ENCODE measurements around the gene PPP2R2C.

Gene PPP2R2C

DNA sequence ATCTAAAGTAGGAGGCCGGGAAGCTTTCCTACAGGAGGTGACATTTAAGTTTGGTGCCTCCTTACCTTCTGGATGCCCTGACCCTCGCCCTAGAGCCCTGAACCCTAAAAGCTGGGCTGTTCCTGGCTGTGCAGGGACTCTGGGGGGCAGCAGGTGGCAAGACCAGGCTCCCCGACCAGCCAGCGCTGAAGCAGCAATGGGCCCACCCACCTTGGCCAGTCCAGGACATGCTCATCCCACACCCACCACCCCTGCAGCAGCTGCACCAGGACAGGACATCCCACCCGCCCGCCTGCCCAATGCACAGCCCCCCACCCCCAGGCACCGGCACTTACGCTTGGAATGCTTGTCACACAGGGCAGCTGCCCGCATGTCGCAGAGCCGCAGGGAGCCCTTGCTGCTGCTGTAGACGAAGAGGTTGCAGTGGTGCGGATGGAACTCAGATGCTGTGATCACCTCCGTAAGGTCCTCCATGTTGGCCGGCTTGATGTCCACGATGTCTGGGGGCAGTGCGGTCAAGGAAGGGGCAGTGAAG lies 124.8 kb downstream of the PPP2R2C start:
- no peak overlapping the region for H3K4me3 ChIP-seq (ENCODE audit: low read length)
- no peak overlapping the region for H3K27ac ChIP-seq (ENCODE audit: low read length)
- H3K27me3 ChIP-seq (ENCODE audit: insufficient read depth, low read length), result no peaks in the 10 kb centered on the region
- no peak overlapping the region for H3K9ac ChIP-seq (ENCODE audit: low read depth, low read length)
- no peaks in the 10 kb centered on the region for H3K36me3 ChIP-seq (ENCODE audit: insufficient read depth, low read depth, low read length)
- H3K4me1 ChIP-seq (ENCODE audit: insufficient read depth, low read length), result no peaks in the 10 kb centered on the region
- H3K9me3 ChIP-seq (ENCODE audit: insufficient read depth, low read depth, low read length), result no peaks in the 10 kb centered on the region

DNA sequence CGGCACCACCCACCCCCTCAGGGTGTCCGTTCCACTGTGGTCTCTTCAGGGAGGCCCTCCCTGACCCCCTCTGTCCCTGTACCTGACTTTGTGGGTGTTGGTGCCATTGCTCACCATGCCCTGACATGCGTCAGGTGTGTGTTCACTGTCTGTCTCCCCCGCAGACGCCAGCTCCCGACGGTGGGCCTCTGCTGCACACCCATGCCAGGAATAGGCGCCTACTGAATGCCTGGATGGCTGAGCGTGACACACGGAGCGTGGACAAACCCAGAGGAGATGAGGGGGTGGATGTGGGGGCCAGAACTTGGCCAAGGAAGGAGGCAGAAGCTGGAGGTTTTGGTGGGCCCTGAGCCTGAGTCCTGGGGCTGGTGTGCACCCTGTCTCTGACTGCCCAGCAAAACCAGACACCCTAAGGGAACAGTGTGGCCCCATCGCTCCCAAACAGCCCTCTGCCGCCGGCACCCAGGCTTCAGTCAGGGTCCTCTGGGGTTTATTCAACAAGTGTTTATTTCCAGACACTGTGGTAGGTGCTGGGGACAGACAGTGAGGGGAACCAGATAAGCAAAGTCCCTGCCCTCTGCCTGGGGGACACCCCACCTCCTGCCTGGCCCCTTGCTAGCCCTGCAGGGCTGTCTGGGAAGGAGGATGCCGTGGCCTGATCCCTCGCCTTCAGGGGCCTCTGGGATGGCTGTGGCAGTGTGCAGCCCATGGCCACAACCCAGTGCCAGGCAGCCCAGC lies 125.9 kb downstream of the PPP2R2C start:
- Histone ChIP-seq H3K4me3 (ENCODE audit: low read length) (no peak overlapping the region), H3K9ac (ENCODE audit: low read depth, low read length) (no peak overlapping the region), H3K36me3 (ENCODE audit: insufficient read depth, low read depth, low read length) (no peaks in the 10 kb centered on the region), H3K9me3 (ENCODE audit: insufficient read depth, low read depth, low read length) (no peaks in the 10 kb centered on the region), H3K27ac (ENCODE audit: low read length) (no peak overlapping the region), H3K4me1 (ENCODE audit: insufficient read depth, low read length) (no peaks in the 10 kb centered on the region), H3K27me3 (ENCODE audit: insufficient read depth, low read length) (no peaks in the 10 kb centered on the region)

DNA sequence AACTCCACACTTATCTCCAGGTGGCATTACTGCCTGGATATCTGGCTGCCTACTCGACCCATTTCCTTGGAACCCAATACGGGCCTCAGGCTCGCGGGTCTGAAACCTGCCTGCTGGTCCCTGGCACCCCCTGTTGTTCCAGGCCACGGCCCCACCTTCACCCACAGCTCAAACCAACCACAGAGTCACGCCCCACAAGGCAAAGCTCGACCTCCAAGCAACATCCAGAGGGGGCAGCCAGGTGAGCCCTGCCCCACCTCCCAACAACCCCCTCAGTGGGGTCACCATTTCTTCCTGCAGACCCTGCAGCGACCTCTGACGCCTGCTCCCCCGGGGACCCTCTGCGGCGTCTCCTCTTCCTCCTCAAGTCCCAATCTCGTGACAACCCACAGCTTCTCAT lies 126.5 kb downstream of the PPP2R2C start:
- H3K9me3 ChIP-seq (ENCODE audit: insufficient read depth, low read depth, low read length), result no peaks in the 10 kb centered on the region
- H3K27ac ChIP-seq (ENCODE audit: low read length), result no peak overlapping the region
- H3K4me3 ChIP-seq (ENCODE audit: low read length), result no peak overlapping the region
- no peak overlapping the region for H3K9ac ChIP-seq (ENCODE audit: low read depth, low read length)
- H3K4me1 ChIP-seq (ENCODE audit: insufficient read depth, low read length), result no peaks in the 10 kb centered on the region
- H3K27me3 ChIP-seq (ENCODE audit: insufficient read depth, low read length), result no peaks in the 10 kb centered on the region
- H3K36me3 ChIP-seq (ENCODE audit: insufficient read depth, low read depth, low read length), result no peaks in the 10 kb centered on the region

DNA sequence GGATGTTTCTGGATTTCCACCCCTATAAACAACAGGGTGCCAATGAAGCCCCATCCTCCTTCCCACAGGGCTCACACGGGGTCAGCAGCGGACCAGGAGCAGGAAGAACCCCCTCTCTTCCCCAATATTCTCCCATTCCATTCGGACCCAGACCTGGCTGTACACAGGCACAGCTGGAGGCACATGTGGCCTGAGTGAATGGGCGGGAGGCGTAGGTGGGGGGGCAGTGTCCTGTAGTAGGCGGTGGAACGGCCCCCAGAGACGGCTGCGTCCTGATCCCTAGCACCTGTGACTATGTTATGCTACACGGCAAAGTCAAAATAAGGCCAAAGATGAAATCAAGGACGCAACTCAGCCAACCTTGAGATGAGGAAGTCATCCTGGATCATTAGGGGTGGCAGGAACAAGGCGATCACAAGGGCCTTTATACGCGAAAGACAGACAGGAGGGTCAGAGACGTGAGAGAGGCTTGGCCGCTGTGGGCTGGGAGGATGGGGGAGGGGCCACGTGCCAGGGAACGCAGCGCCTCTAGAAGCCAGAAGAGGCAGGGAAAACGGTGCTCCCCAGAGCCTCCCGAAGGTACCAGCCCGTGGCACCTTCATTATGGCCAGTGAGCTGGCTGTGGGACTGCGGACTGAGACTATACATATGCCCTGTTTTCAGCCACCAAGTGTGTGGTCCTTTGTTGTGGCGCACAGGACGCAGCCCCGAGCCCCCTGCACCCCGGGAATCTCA lies 127.2 kb downstream of the PPP2R2C start:
- no peaks in the 10 kb centered on the region for H3K36me3 ChIP-seq (ENCODE audit: insufficient read depth, low read depth, low read length)
- H3K9ac ChIP-seq (ENCODE audit: low read depth, low read length), result no peak overlapping the region
- no peak overlapping the region for H3K27ac ChIP-seq (ENCODE audit: low read length)
- H3K4me3 ChIP-seq (ENCODE audit: low read length), result no peak overlapping the region
- no peaks in the 10 kb centered on the region for H3K9me3 ChIP-seq (ENCODE audit: insufficient read depth, low read depth, low read length)
- H3K4me1 ChIP-seq (ENCODE audit: insufficient read depth, low read length), result no peaks in the 10 kb centered on the region
- H3K27me3 ChIP-seq (ENCODE audit: insufficient read depth, low read length), result no peaks in the 10 kb centered on the region

DNA sequence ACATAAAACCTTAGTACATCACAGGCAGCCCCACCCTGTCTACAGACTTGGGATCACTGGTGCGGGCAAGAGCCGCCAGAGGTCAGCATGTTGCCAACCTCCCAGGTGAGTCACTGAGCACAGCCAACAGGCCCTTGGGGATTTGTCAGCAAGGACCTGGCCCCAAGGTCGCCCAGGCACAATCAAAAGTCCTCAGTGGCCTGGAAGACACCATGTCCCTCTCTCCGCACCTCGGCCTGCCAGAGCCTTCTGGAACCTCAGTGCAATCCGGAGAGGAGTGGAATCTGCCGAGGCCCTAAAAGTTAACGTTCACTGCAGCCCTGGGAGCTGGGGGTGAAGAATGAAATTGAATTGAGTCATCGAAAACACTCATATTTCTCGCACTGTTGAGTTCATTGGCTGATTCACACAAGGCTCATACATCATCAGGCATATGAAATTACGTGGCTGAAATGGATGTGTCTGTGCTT lies 128.4 kb downstream of the PPP2R2C start:
- H3K4me1 ChIP-seq (ENCODE audit: insufficient read depth, low read length), result no peaks in the 10 kb centered on the region
- no peak overlapping the region for H3K9ac ChIP-seq (ENCODE audit: low read depth, low read length)
- H3K36me3 ChIP-seq (ENCODE audit: insufficient read depth, low read depth, low read length), result no peaks in the 10 kb centered on the region
- H3K27me3 ChIP-seq (ENCODE audit: insufficient read depth, low read length), result no peaks in the 10 kb centered on the region
- H3K9me3 ChIP-seq (ENCODE audit: insufficient read depth, low read depth, low read length), result no peaks in the 10 kb centered on the region
- H3K27ac ChIP-seq (ENCODE audit: low read length), result no peak overlapping the region
- H3K4me3 ChIP-seq (ENCODE audit: low read length), result no peak overlapping the region

DNA sequence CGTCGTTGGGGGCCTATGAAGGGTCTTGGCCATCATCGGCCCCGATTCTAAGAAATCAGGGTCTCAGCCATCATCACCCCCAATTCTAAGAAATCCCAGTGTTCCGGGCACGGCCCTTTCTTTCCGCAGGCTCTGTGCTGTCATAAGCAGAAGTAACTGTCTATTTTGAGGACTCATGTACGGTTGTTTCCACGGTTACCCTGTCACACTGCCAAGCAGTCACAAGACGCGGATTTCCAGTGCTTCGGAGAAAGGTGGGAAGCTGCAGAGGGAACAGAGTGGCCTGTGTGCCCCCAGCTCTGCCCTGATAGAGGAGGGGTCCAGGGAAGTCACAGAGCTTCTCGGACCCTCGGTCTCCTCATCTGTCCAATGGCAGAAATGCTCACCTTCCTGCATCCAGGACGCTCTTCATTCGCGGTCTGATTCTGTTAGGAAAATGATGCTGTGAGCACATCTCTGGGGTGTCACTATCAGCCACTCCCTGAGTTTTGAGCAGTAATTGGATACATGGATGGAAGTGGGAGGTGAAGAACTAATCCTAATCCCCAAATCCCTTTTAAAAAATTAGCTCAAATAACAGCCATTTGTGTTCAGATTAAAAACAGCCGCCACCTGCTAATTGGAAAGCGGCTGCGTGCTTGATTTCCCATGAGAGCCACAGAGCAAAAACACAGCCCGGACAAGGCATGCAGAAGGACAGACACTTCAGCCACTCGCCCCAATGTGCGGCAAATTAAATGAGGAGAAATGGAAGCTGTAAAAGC lies 129.7 kb downstream of the PPP2R2C start:
- H3K9me3 ChIP-seq (ENCODE audit: insufficient read depth, low read depth, low read length), result no peaks in the 10 kb centered on the region
- H3K36me3 ChIP-seq (ENCODE audit: insufficient read depth, low read depth, low read length), result no peaks in the 10 kb centered on the region
- H3K9ac ChIP-seq (ENCODE audit: low read depth, low read length), result no peak overlapping the region
- H3K4me1 ChIP-seq (ENCODE audit: insufficient read depth, low read length), result no peaks in the 10 kb centered on the region; the same call in 1 of the 2 replicates
- no peak overlapping the region for H3K27ac ChIP-seq (ENCODE audit: low read length)
- H3K27me3 ChIP-seq (ENCODE audit: insufficient read depth, low read length), result 0 out of 2 replicates have a peak, but pooled peaks cover 4% of the 10 kb centered on the region
- no peak overlapping the region for H3K4me3 ChIP-seq (ENCODE audit: low read length)

DNA sequence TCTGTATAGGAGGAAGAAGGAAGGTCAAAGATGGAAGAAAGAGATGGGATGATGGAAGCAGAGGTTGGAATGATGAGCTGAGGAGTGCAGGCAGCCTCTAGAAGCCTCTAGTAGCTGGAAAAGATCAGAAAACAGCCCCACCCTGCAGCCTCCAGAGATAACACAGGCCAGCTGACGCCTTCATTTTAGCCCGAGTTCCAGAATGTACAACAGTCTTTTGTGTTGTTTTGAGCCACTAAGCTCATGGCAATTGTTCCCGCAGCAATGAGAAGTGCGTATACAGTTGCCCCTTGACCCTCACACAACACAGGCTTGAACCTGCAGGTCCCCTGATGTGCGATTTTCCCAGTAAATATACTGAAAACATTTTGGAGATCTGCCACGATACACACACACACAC lies 130.7 kb downstream of the PPP2R2C start:
- Histone ChIP-seq H3K9me3 (ENCODE audit: insufficient read depth, low read depth, low read length) (no peaks in the 10 kb centered on the region), H3K9ac (ENCODE audit: low read depth, low read length) (no peak overlapping the region), H3K4me3 (ENCODE audit: low read length) (no peak overlapping the region), H3K27me3 (ENCODE audit: insufficient read depth, low read length) (0 out of 2 replicates have a peak, but pooled peaks cover 8% of the 10 kb centered on the region), H3K27ac (ENCODE audit: low read length) (no peak overlapping the region), H3K4me1 (ENCODE audit: insufficient read depth, low read length) (peaks cover 4% of the 10 kb centered on the region; the same call in 1 of the 2 replicates), H3K36me3 (ENCODE audit: insufficient read depth, low read depth, low read length) (no peaks in the 10 kb centered on the region)

DNA sequence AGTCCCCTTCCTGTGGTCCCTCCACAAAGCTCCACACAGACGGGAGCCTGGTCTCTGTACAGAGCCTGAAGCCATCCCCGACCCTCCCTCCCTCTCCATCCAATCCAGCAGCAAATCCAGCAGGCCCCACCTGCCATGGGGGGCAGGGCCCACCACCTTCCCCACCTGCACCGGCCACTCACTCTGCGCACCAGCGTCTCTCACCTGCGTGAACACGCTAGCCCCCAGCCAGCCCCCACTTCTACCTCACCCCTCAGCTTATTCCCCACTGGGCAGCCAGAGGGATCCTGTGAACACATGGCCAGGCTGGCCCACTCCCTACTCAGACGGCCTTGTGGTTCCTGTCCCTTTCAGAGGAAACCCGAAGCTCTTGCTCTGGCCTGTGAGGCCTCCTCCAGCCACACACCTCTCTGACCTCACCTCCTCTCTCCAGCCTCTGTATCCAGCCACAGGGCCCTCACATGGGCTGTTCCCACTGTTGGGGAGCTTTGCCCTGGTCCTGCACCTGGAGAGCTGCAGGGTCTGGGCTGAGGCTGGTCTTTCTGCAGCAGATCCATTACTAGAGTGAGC lies 131.9 kb downstream of the PPP2R2C start:
- Histone ChIP-seq H3K4me3 (ENCODE audit: low read length) (no peak overlapping the region), H3K4me1 (ENCODE audit: insufficient read depth, low read length) (peaks cover 4% of the 10 kb centered on the region; the same call in 1 of the 2 replicates)

DNA sequence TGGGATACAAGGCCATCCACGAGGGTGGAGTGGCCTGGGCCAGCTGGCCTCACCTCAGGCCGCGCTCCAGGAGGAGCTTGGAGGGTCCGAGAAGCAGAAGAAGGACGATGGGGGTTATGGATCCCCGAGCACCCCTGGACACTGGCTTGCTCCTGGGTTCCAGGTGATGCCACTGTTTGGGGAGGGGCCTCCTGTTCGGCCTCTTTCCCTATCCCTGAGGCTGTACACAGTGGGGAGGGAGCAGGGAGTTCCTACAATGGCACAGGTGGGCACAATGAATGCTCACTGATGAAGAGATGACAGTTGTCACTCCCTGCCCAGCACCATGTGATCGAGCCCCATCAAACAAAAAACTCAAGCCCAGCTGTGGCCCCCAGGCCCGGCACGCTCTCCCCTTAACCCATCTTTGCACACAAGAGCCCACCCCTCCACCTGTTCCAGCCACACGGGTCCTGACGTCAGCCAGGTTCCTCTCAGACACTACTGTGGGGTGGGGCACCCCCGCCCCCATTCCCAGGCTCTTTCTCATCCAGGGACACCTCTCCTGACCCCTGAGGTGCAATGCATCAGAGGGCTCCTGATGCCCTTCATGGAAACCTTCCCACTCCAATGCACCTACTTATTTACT lies 132.5 kb downstream of the PPP2R2C start:
- Histone ChIP-seq H3K4me3 (ENCODE audit: low read length) (no peak overlapping the region), H3K9ac (ENCODE audit: low read depth, low read length) (no peak overlapping the region), H3K27ac (ENCODE audit: low read length) (no peak overlapping the region), H3K27me3 (ENCODE audit: insufficient read depth, low read length) (0 out of 2 replicates have a peak, but pooled peaks cover 8% of the 10 kb centered on the region), H3K4me1 (ENCODE audit: insufficient read depth, low read length) (peaks cover 4% of the 10 kb centered on the region; the same call in 1 of the 2 replicates), H3K9me3 (ENCODE audit: insufficient read depth, low read depth, low read length) (no peaks in the 10 kb centered on the region), H3K36me3 (ENCODE audit: insufficient read depth, low read depth, low read length) (no peaks in the 10 kb centered on the region)

More for the DNA sequence above, 131.9 kb downstream of the PPP2R2C start:
- H3K27me3 ChIP-seq (ENCODE audit: insufficient read depth, low read length), result 0 out of 2 replicates have a peak, but pooled peaks cover 8% of the 10 kb centered on the region
- no peaks in the 10 kb centered on the region for H3K36me3 ChIP-seq (ENCODE audit: insufficient read depth, low read depth, low read length)
- no peaks in the 10 kb centered on the region for H3K9me3 ChIP-seq (ENCODE audit: insufficient read depth, low read depth, low read length)
- no peak overlapping the region for H3K9ac ChIP-seq (ENCODE audit: low read depth, low read length)
- no peak overlapping the region for H3K27ac ChIP-seq (ENCODE audit: low read length)

DNA sequence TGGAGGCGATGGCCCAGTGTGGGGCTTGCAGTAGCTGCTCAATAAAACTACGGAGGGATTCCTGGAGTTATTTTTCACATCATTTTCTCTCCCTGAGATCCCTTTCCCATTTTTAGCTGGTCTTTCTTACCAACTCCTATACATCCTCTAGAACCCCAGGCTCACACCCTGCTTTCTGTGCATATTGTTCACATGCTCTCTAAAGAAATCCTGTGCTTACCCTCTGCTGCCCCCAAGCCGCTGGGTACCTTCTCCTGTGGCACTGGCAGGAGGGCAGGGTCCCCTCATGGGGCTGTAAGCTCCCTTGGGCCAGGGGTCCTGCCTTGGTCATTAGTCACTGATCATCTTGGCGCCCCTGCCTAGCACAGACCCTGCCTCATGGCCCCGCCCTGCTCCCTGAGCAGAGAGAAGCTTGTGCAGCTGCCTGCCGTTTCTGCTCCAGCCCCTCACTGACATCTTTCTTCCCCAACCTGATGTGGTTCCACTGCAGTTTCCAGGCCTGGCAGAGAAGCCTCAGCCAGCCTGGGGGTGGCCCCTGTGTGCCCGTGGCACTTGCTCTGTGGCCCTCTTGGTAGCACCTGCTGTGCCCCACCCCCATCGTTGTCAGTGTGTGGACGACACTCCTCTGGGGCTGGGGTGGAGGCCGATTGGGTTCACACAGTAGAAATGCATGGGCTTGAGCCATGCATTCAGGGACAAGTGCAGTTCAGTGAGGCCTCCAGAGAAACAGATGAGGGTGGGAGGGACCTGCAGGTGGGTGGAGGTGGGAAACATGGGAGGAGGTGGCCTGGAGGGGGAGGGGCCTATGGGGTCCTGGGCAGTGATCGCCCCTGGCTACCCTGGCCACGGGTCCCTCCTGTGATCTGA lies 133.2 kb downstream of the PPP2R2C start:
- Histone ChIP-seq H3K9me3 (ENCODE audit: insufficient read depth, low read depth, low read length) (peaks cover 1% of the 10 kb centered on the region; the same call in 1 of the 2 replicates), H3K36me3 (ENCODE audit: insufficient read depth, low read depth, low read length) (no peaks in the 10 kb centered on the region), H3K9ac (ENCODE audit: low read depth, low read length) (no peak overlapping the region), H3K27me3 (ENCODE audit: insufficient read depth, low read length) (0 out of 2 replicates have a peak, but pooled peaks cover 8% of the 10 kb centered on the region), H3K4me3 (ENCODE audit: low read length) (no peak overlapping the region), H3K4me1 (ENCODE audit: insufficient read depth, low read length) (peaks cover 4% of the 10 kb centered on the region; the same call in 1 of the 2 replicates), H3K27ac (ENCODE audit: low read length) (no peak overlapping the region)

Measured in iPS-20b (cell line).